Osteocyte (in vitro differentiated cells): Measurements from ENCODE around the gene GJA9. TPM values are rescaled to one million over a fixed set of nuclear protein-coding genes. Genes with fewer than 3 reads are reported as not detected.

Experiments
- DNase-seq: peaks from one replicate; pipeline ENCODE4 v3.0.0; 2021; ENCODE audit warnings: mixed read lengths; ENCODE audit not compliant: unreplicated experiment; ENCODE audit errors: extremely low spot score
- H3K27ac Mint-ChIP-seq: one replicate; pipeline ENCODE4 v1.8.0; 2021; ENCODE audit warnings: mild to moderate bottlenecking, mixed read lengths; ENCODE audit not compliant: unreplicated experiment
- H3K27me3 Mint-ChIP-seq: one replicate; pipeline ENCODE4 v1.8.0; 2021; ENCODE audit warnings: mixed read lengths; ENCODE audit not compliant: unreplicated experiment
- H3K36me3 Mint-ChIP-seq: one replicate; pipeline ENCODE4 v1.8.0; 2021; ENCODE audit warnings: mixed read lengths; ENCODE audit not compliant: unreplicated experiment
- H3K4me1 Mint-ChIP-seq: one replicate; pipeline ENCODE4 v1.8.0; 2021; ENCODE audit warnings: mixed read lengths; ENCODE audit not compliant: unreplicated experiment
- H3K4me3 Mint-ChIP-seq: one replicate; pipeline ENCODE4 v1.8.0; 2021; ENCODE audit warnings: mild to moderate bottlenecking, moderate library complexity, mixed read lengths; ENCODE audit not compliant: unreplicated experiment
- H3K9me3 Mint-ChIP-seq: one replicate; pipeline ENCODE4 v1.8.0; 2021; ENCODE audit warnings: mixed read lengths; ENCODE audit not compliant: unreplicated experiment
- total RNA-seq: library from RNA; stranded (reverse); gene quantifications from 2 replicates; pipeline ENCODE4 v1.2.1, GENCODE V29; 2021
- TF ChIP-seq, protein P1 (sequence below): fragments of 200-600 bp; sonication (generic); IDR thresholded peaks from 2 replicates; pipeline ENCODE4 v1.5.0; 2021; ENCODE audit warnings: antibody characterized with exemption, mild to moderate bottlenecking, moderate library complexity

The GJA9 gene
- total RNA-seq, 1 donor from 2014 or later: not detected

DNA sequence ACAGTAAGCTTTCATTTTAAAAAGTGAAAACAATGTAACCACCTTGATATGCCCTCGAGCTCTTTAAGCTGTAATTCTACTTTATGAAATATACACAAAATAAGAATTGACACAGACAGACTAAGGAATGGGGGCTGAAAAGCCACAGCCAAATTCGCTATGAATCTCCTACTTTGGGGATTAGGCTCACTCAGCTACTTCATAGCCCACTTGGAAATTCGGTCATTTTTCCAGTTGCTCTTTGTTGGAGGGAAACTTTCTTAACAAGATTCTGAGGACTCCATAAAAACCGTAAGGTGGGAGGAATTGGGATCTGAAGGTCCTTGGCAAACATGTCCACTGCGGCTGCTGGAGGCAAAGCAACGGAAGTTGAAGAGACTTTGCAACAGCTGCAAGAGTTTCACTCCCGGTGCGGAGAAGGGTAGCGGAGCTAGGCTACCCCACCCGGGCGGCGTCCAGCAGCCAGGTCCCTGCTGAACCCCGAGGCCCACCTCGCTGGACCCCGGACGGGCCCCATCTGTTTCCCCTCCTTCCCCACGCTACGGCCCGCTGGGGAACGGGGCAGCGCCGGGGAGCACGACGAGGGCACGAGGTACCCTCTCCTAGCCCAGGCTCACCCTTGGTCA, 8.9 kb downstream of the GJA9 start:
- no peak for DNase-seq
- H3K36me3 Mint-ChIP-seq: peaks cover 8% of the 10 kb centered on the region

DNA sequence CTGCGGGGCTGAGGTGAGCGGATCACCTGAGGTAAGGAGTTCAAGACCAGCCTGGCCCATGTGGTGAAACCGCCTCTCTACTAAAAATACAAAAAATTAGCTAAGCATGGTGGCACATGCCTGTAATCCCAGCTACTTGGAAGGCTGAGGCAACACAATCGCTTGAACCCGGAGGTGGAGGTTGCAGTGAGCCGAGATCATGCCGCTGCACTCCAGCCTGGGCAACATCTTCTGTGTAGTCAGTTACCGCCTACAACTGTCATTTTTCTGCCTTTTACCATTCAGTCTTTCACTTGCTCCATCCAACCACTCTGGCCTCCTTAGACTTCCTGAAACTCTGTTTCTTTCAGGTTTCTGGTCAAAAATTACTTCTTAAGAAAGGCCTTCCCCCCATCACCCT, 10.4 kb downstream of the GJA9 start:
- Mint-ChIP-seq H3K4me1 (peaks cover 27% of the 10 kb centered on the region), H3K36me3 (peaks cover 10% of the 10 kb centered on the region), H3K9me3 (no peaks in the 10 kb centered on the region), H3K27ac (no peak overlapping the region), H3K27me3 (no peaks in the 10 kb centered on the region), H3K4me3 (no peak overlapping the region)
- TF ChIP-seq, protein P1, sequence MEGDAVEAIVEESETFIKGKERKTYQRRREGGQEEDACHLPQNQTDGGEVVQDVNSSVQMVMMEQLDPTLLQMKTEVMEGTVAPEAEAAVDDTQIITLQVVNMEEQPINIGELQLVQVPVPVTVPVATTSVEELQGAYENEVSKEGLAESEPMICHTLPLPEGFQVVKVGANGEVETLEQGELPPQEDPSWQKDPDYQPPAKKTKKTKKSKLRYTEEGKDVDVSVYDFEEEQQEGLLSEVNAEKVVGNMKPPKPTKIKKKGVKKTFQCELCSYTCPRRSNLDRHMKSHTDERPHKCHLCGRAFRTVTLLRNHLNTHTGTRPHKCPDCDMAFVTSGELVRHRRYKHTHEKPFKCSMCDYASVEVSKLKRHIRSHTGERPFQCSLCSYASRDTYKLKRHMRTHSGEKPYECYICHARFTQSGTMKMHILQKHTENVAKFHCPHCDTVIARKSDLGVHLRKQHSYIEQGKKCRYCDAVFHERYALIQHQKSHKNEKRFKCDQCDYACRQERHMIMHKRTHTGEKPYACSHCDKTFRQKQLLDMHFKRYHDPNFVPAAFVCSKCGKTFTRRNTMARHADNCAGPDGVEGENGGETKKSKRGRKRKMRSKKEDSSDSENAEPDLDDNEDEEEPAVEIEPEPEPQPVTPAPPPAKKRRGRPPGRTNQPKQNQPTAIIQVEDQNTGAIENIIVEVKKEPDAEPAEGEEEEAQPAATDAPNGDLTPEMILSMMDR: no peak
- no peak for DNase-seq

More for the DNA sequence above, 8.9 kb downstream of the GJA9 start:
- Mint-ChIP-seq H3K9me3 (no peaks in the 10 kb centered on the region), H3K27ac (peak overlapping the region; percentile 35), H3K27me3 (no peaks in the 10 kb centered on the region), H3K4me3 (peak overlapping the region; percentile 90), H3K4me1 (peaks cover 26% of the 10 kb centered on the region)
- TF ChIP-seq, protein P1: no peak

DNA sequence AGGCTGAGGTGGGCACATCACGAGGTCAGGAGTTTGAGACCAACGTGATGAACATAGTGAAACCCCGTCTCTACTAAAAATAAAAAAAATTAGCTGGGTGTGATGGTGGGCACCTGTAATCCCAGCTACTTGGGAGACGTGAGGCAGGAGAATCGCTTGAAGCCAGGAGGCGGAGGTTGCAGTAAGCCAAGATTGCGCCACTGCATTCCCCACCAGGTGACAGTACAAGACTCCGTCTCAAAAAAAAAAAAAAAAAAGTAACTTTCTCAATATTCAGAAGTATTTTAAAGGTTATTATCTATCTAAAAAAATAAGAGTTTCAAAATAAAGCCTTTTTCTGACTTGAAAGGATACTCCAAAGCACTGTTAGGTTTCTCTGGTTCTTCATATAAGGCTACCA, 14.2 kb downstream of the GJA9 start:
- TF ChIP-seq, protein P1: no peak
- no peaks in the 10 kb centered on the region for H3K27me3 Mint-ChIP-seq
- peaks cover 40% of the 10 kb centered on the region for H3K4me1 Mint-ChIP-seq
- H3K36me3 Mint-ChIP-seq: peaks cover 10% of the 10 kb centered on the region
- no peak overlapping the region for H3K27ac Mint-ChIP-seq
- DNase-seq: no peak
- no peak overlapping the region for H3K4me3 Mint-ChIP-seq
- H3K9me3 Mint-ChIP-seq: no peaks in the 10 kb centered on the region

DNA sequence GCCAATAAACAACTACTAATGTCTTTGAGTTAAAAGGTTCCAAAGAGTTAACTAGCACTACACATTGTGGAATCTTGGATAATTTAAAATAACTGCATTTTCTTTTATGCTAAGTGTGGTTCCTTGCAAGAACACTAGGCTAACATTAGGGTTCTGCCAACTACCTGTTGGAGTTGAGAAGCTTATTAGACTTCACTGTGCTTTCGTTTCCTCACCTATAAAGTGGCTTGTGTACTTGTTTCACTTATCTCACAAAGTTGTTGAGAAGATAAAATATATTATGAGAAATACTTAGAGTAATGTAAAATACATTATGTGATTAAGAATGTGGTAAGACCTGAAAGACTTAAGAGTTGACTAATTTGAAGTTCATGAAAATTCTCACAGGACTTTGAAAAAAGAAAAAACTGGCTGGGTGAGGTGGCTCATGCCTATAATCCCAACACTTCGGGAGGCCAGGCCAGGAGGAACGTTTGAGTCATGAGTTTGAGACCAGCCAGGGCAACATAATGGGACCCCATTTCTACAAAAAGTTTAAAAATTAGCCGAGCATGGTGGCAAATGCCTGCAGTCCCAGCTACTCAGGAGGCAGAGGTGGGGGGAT, 16.2 kb downstream of the GJA9 start:
- H3K4me1 Mint-ChIP-seq: peaks cover 49% of the 10 kb centered on the region
- no peak overlapping the region for H3K27ac Mint-ChIP-seq
- H3K36me3 Mint-ChIP-seq: peaks cover 10% of the 10 kb centered on the region
- no peaks in the 10 kb centered on the region for H3K9me3 Mint-ChIP-seq
- TF ChIP-seq, protein P1: no peak
- H3K27me3 Mint-ChIP-seq: no peaks in the 10 kb centered on the region
- DNase-seq: no peak
- no peak overlapping the region for H3K4me3 Mint-ChIP-seq

DNA sequence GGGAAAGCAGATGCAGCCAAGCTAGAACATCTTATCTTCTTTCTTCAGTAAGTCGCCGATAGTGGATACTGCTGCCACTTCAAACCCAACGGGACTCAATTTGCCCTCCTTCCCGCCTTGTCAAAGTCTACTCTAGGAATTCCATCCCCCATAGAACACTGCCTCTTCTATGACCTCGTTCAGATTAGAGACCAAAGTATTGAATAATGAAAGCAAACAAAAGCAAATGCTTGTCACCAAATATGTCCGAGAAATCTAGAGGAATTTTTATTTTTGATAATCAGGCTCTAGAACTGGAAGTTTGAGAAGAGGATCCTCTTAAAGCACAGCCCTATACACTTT, 21.0 kb downstream of the GJA9 start:
- Mint-ChIP-seq H3K36me3 (peaks cover 10% of the 10 kb centered on the region), H3K27me3 (no peaks in the 10 kb centered on the region), H3K9me3 (no peaks in the 10 kb centered on the region), H3K27ac (peak overlapping the region; percentile 80), H3K4me1 (peaks cover 60% of the 10 kb centered on the region), H3K4me3 (peak overlapping the region; percentile 95)
- no peak for DNase-seq
- TF ChIP-seq, protein P1: no peak
